Epithelial cell of proximal tubule (primary cell): Measurements from ENCODE around the gene LRRTM1. TPM values are rescaled to one million over a fixed set of nuclear protein-coding genes. Genes with fewer than 3 reads are reported as not detected.

Experiments
- DNase-seq: peaks from one replicate; pipeline ENCODE4 v3.0.0-alpha.2; 2011; ENCODE audit warnings: low read depth
- H3K4me3 ChIP-seq: 2 replicates; pipeline ENCODE4 v1.5.1; 2011; ENCODE audit warnings: low read depth, mild to moderate bottlenecking, low read length
- CTCF ChIP-seq: conservative IDR thresholded peaks from 2 replicates; pipeline ENCODE4 v1.5.1; 2012; ENCODE audit warnings: low read depth, mild to moderate bottlenecking, low read length
- total RNA-seq: library from RNA; depleted of rRNA; stranded (reverse); fragments of >200 nt; gene quantifications from 2 replicates; pipeline ENCODE4 v1.2.3, GENCODE V29; 2015

Gene LRRTM1
- total RNA-seq, 1 donor from 2014 or later = 0.81 TPM

DNA sequence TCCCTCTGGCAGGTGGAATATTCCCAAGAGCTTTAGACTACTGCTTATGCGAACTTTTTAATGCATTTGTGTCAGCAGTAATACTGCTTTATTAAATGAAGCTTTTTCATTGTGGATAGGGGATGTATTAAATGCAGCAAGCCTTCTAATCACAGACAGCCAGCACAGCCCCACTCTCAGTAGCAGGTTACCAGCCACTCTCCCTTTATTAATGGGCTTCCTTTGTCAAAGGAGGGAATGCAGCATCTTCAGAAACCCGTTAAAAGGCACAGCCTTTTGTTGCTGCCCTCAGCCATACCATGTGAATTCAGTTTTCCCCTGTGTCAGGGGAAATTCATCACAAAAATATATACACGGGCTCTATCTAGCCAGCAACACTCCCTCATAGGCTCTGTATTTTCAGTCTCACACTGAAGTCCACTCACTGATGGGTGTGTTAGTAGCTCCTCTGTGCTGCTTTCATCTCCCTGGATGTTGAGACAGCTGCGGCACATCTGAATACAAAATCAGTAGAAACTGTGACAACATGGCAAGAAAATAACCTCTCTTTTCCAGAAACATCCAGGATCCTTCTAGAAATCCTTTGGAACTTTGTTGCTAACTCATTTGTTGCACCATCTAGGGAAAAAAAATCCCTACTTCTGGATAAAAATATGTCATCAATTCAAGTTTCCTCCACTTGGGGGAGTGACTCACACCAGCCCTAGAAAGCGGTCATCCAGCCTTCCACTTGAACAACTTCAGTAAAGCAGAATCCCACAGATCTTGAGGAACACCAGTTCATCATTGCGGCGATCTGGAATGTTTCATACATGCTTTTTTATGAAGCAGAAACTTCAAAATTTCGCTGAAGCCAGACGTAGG is 48.4 kb downstream of the LRRTM1 start:
- no peak for DNase-seq
- no peak overlapping the region for H3K4me3 ChIP-seq
- TF ChIP-seq CTCF = peak; percentile 52

DNA sequence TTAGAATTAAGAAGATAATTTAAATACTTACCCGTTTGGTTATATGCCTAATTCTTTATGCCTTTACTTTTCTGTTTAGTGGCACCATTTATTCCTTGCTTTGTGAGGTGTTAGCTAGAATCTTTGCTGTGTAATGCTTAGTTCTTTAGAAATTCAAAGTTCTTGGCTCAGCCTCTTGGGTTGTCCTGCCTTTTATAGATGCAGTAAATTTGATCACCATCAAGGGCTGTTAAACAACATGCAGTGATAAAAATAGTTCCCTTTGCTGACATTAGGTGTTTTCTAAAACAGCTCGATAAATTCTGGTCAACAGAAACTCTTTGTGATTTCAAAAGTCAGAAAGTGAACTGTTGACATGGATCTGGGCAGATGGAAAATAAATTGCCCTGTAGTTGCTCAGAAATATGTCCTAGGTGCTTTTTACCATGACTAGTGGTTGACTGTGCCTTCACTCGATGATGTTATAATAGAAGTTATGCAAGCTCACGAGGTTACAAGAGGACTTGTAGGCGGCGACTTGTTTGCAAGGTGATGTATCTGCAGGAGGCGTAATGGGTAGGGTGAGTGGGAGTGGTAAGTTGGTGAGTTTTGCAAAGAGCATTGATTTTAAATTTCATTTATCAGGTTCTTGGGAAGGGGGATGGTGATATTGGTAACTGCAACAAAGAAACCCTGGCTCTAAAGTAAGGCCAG is 52.1 kb downstream of the LRRTM1 start:
- no peak overlapping the region for H3K4me3 ChIP-seq
- DNase-seq = no peak
- TF ChIP-seq CTCF = no peak
